H1 (cell line): ENCODE measurements around the gene KLHL26. TPM values are rescaled to one million over a fixed set of nuclear protein-coding genes. Genes with fewer than 3 reads are reported as not detected.

Source experiments
- CTCF ChIA-PET: fragments of 300-600 bp; sonication (Branson Sonifier 250); formaldehyde crosslinking; loops from one replicate; lab custom pipeline; 2021; ENCODE audit not compliant: partially characterized antibody; lab: Charles Lee
- POLR2A ChIA-PET: fragments of 300-600 bp; sonication (Branson Sonifier 250); formaldehyde crosslinking; loops from one replicate; lab custom pipeline; 2021; ENCODE audit warnings: inconsistent platforms; ENCODE audit not compliant: partially characterized antibody; lab: Charles Lee
- DNase-seq, 2 experiments: peaks; one replicate each; pipeline versions ENCODE4 v3.0.0 to v3.0.0-alpha.2; 2010 to 2022; ENCODE audit warnings: low spot score in 2 of 2, low read depth in 1 of 2, mixed read lengths in 1 of 2
- FAIRE-seq: peaks from 2 replicates; lab custom pipeline; 2011; peaks lifted over from hg19 to GRCh38; lab: Jason Lieb, UNC
- H2AFZ ChIP-seq: 2 replicates; pipeline ENCODE4 v1.8.1; 2012; ENCODE audit warnings: low read length, inconsistent platforms
- H2AK5ac ChIP-seq: 2 replicates; pipeline ENCODE4 v1.6.1; 2013; ENCODE audit warnings: low read depth, low read length
- H2BK120ac ChIP-seq: replicated peaks from 2 replicates; pipeline ENCODE3; 2013; ENCODE audit warnings: low read depth, low read length, inconsistent platforms
- H2BK12ac ChIP-seq: 2 replicates; pipeline ENCODE4 v1.6.1; 2013; ENCODE audit warnings: low read depth, low read length
- H2BK15ac ChIP-seq: 2 replicates; pipeline ENCODE4 v1.6.1; 2013; ENCODE audit warnings: low read length
- H2BK20ac ChIP-seq: 2 replicates; pipeline ENCODE4 v1.6.1; 2013; ENCODE audit warnings: low read length
- H2BK5ac ChIP-seq: 2 replicates; pipeline ENCODE4 v1.6.1; 2013; ENCODE audit warnings: low read depth, low read length
- H3K14ac ChIP-seq: 2 replicates; pipeline ENCODE4 v1.6.1; 2013; ENCODE audit warnings: inconsistent platforms; ENCODE audit not compliant: insufficient read length
- H3K18ac ChIP-seq: 2 replicates; pipeline ENCODE4 v1.6.1; 2013; ENCODE audit warnings: low read length; ENCODE audit errors: extremely low read depth
- H3K23ac ChIP-seq: 2 replicates; pipeline ENCODE4 v1.6.1; 2013; ENCODE audit warnings: inconsistent platforms; ENCODE audit not compliant: insufficient read length
- H3K23me2 ChIP-seq: 2 replicates; pipeline ENCODE4 v1.6.1; 2013; ENCODE audit warnings: low read depth, low read length
- H3K27ac ChIP-seq: 2 replicates; pipeline ENCODE4 v1.6.1; 2011; ENCODE audit warnings: low read depth, low read length, inconsistent platforms
- H3K27me3 ChIP-seq, 4 experiments: replicated peaks in 1 of 4; 1 replicate in 1 of 4; 2 replicates in 3 of 4; pipeline versions ENCODE4 v1.6.1 to v1.8.1; 2011 to 2013; ENCODE audit warnings: low read length in 3 of 4, mild to moderate bottlenecking in 3 of 4, inconsistent platforms in 2 of 4, mixed read lengths in 2 of 4, moderate library complexity in 1 of 4; ENCODE audit not compliant: control insufficient read depth in 3 of 4, insufficient read depth in 3 of 4; ENCODE audit errors: extremely low read depth in 1 of 4
- H3K36me3 ChIP-seq, 4 experiments: 2 replicates each; pipeline versions ENCODE4 v1.6.1 to v1.8.1; 2011 to 2013; ENCODE audit warnings: mild to moderate bottlenecking in 4 of 4, low read length in 3 of 4, moderate library complexity in 2 of 4, control low read depth in 1 of 4, inconsistent platforms in 1 of 4; ENCODE audit not compliant: insufficient read depth in 4 of 4, control insufficient read depth in 2 of 4
- H3K4ac ChIP-seq: replicated peaks from 2 replicates; pipeline ENCODE3; 2013; ENCODE audit warnings: low read length, low read depth, mixed read lengths, inconsistent platforms; ENCODE audit not compliant: insufficient read length
- H3K4me1 ChIP-seq, 4 experiments: replicated peaks in 1 of 4; 1 replicate in 1 of 4; 2 replicates in 3 of 4; pipeline versions ENCODE4 v1.6.1 to v1.8.1; 2011 to 2013; ENCODE audit warnings: low read length in 3 of 4, inconsistent platforms in 2 of 4, mixed read lengths in 1 of 4; ENCODE audit not compliant: insufficient read depth in 4 of 4, control insufficient read depth in 3 of 4
- H3K4me2 ChIP-seq, 2 experiments: 2 replicates each; pipeline versions ENCODE4 v1.6.1 to v1.8.1; 2011 to 2013; ENCODE audit warnings: low read depth in 2 of 2, low read length in 2 of 2, control low read depth in 1 of 2, inconsistent platforms in 1 of 2, mild to moderate bottlenecking in 1 of 2; ENCODE audit not compliant: insufficient read depth in 1 of 2
- H3K4me3 ChIP-seq, 4 experiments: fragments of 200-600, 300-600 bp in 1 of 4; sonication (generic), shearing (Covaris generic), sonication (Bioruptor Twin) in 1 of 4; 2 replicates each; pipeline versions ENCODE4 v1.5.1 to v1.8.1; 2011 to 2016; ENCODE audit warnings: low read length in 4 of 4, low read depth in 3 of 4, control low read depth in 2 of 4, inconsistent platforms in 2 of 4, mild to moderate bottlenecking in 2 of 4, mixed read lengths in 1 of 4, moderate library complexity in 1 of 4; ENCODE audit not compliant: insufficient read depth in 2 of 4; ENCODE audit errors: extremely low read depth in 1 of 4
- H3K56ac ChIP-seq: replicated peaks from 2 replicates; pipeline ENCODE3; 2013; ENCODE audit warnings: low read depth, mild to moderate bottlenecking, mixed read lengths, low read length, inconsistent platforms; ENCODE audit not compliant: insufficient read length
- H3K79me1 ChIP-seq: 2 replicates; pipeline ENCODE4 v1.6.1; 2013; ENCODE audit warnings: low read depth, low read length, control low read depth
- H3K79me2 ChIP-seq, 2 experiments: 2 replicates each; pipeline versions ENCODE4 v1.6.1 to v1.8.1; 2012 to 2013; ENCODE audit warnings: low read length in 2 of 2, mild to moderate bottlenecking in 2 of 2, inconsistent platforms in 1 of 2; ENCODE audit not compliant: insufficient read depth in 2 of 2, control insufficient read depth in 1 of 2
- H3K9ac ChIP-seq, 4 experiments: replicated peaks in 1 of 4; 1 replicate in 1 of 4; 2 replicates in 3 of 4; pipeline versions ENCODE4 v1.6.1 to v1.8.1; 2011 to 2013; ENCODE audit warnings: low read depth in 3 of 4, low read length in 3 of 4, control low read depth in 2 of 4, mild to moderate bottlenecking in 2 of 4, moderate library complexity in 2 of 4, inconsistent platforms in 1 of 4; ENCODE audit errors: extremely low read depth in 1 of 4
- H3K9me3 ChIP-seq, 2 experiments: 2 replicates each; pipeline versions ENCODE4 v1.6.1 to v1.8.1; 2012 to 2013; ENCODE audit warnings: mild to moderate bottlenecking in 2 of 2, moderate library complexity in 2 of 2, control low read depth in 1 of 2, inconsistent platforms in 1 of 2, low read depth in 1 of 2, low read length in 1 of 2, mixed read lengths in 1 of 2; ENCODE audit not compliant: insufficient read depth in 2 of 2
- H4K20me1 ChIP-seq, 2 experiments: replicated peaks in 1 of 2; 2 replicates each; pipeline versions ENCODE3 to v1.8.1; 2011 to 2013; ENCODE audit warnings: inconsistent platforms in 2 of 2, low read length in 2 of 2, mild to moderate bottlenecking in 1 of 2; ENCODE audit not compliant: insufficient read depth in 2 of 2, control insufficient read depth in 1 of 2
- H4K5ac ChIP-seq: 2 replicates; pipeline ENCODE4 v1.6.1; 2013; ENCODE audit warnings: low read length, low read depth, mixed read lengths, inconsistent platforms; ENCODE audit not compliant: insufficient read length
- H4K8ac ChIP-seq: 2 replicates; pipeline ENCODE4 v1.8.0; 2013; ENCODE audit warnings: mild to moderate bottlenecking, moderate library complexity, low read length, inconsistent platforms; ENCODE audit not compliant: insufficient read depth; ENCODE audit errors: extremely low read depth
- H4K91ac ChIP-seq: replicated peaks from 2 replicates; pipeline ENCODE3; 2013; ENCODE audit warnings: low read length, mixed read lengths, inconsistent platforms; ENCODE audit not compliant: insufficient read length
- BACH1 ChIP-seq: IDR thresholded peaks from 2 replicates; pipeline ENCODE4 v1.6.1; 2012; ENCODE audit warnings: low read length, improper control_type of control experiment
- BRCA1 ChIP-seq: IDR thresholded peaks from 2 replicates; pipeline ENCODE4 v1.6.1; 2012; ENCODE audit warnings: low read depth, low read length, improper control_type of control experiment
- CBX8 ChIP-seq: fragments of 300-800, 300-1000 bp; sonication (generic); IDR thresholded peaks from 2 replicates; pipeline ENCODE4 v1.7.1; 2016; ENCODE audit warnings: low read depth, low read length, borderline replicate concordance
- CREB1 ChIP-seq: IDR thresholded peaks from 2 replicates; pipeline ENCODE4 v1.6.1; 2012; ENCODE audit warnings: inconsistent platforms
- EP300 ChIP-seq, 2 experiments: IDR thresholded peaks; 1 replicate in 1 of 2; 2 replicates in 1 of 2; pipeline ENCODE4 v1.6.1; 2011 to 2012; ENCODE audit warnings: low read depth in 2 of 2, low read length in 2 of 2, mild to moderate bottlenecking in 2 of 2, borderline replicate concordance in 1 of 2, inconsistent platforms in 1 of 2, moderate library complexity in 1 of 2
- MAFK ChIP-seq: IDR thresholded peaks from 2 replicates; pipeline ENCODE4 v1.6.1; 2012; ENCODE audit warnings: low read depth, mild to moderate bottlenecking, improper control_type of control experiment, low read length
- POLR2A ChIP-seq, 2 experiments: IDR thresholded peaks; 1 replicate in 1 of 2; 2 replicates in 1 of 2; pipeline ENCODE4 v1.6.1; 2011; ENCODE audit warnings: low read depth in 2 of 2, low read length in 2 of 2, mild to moderate bottlenecking in 2 of 2; ENCODE audit errors: control extremely low read depth in 1 of 2
- POU5F1 ChIP-seq: IDR thresholded peaks from 2 replicates; pipeline ENCODE4 v1.6.1; 2011; ENCODE audit warnings: low read depth, mild to moderate bottlenecking, low read length, moderate library complexity
- SIN3A ChIP-seq, 2 experiments: IDR thresholded peaks in 1 of 2; conservative IDR thresholded peaks in 1 of 2; 2 replicates each; pipeline ENCODE4 v1.6.1; 2011 to 2012; ENCODE audit warnings: low read length in 2 of 2, improper control_type of control experiment in 1 of 2, low read depth in 1 of 2, mild to moderate bottlenecking in 1 of 2
- TBP ChIP-seq: IDR thresholded peaks from 2 replicates; pipeline ENCODE4 v1.6.1; 2011; ENCODE audit warnings: low read depth, low read length, improper control_type of control experiment
- TCF12 ChIP-seq: IDR thresholded peaks from 2 replicates; pipeline ENCODE4 v1.6.1; 2011; ENCODE audit warnings: low read depth, mild to moderate bottlenecking, low read length
- TEAD4 ChIP-seq: IDR thresholded peaks from 2 replicates; pipeline ENCODE4 v1.6.1; 2012; ENCODE audit warnings: low read depth, low read length, inconsistent platforms, mixed read lengths
- WGBS, 2 experiments: shearing (Covaris generic) in 1 of 2; methylation state at CpG; one replicate each; pipeline versions ENCODE4 v1.1.6 to v1.1.7; 2013 to 2015; ENCODE audit warnings: low lambda C conversion rate in 2 of 2, mixed read lengths in 2 of 2, inconsistent platforms in 1 of 2, low coverage in 1 of 2, missing lambda C conversion rate in 1 of 2; ENCODE audit not compliant: insufficient replicate concordance in 2 of 2, insufficient coverage in 1 of 2, insufficient read length in 1 of 2; ENCODE audit errors: extremely low coverage in 1 of 2, missing lambda C conversion rate in 1 of 2; 5-methylcytosine and 5-hydroxymethylcytosine counted together
- polyA plus RNA-seq, 7 experiments: library from polyadenylated mRNA; depleted of rRNA in 3 of 7; stranded (reverse) in 5 of 7; unstranded in 2 of 7; fragments of >200 nt in 5 of 7; fragments of 200-250 nt in 2 of 7; gene quantifications; 1 replicate in 5 of 7; 2 replicates in 1 of 7; 4 replicates in 1 of 7; pipeline versions ENCODE4 v1.2.1 to v1.2.3, GENCODE V29; 2011 to 2013; ENCODE audit warnings: missing spikeins in 2 of 7, mixed read lengths in 2 of 7
- total RNA-seq: library from RNA; stranded (reverse); fragmentation: NEBNext Ultra II Directional; extraction: Animal tissue kit (Norgen Biotek cat#: 25700); gene quantifications from 2 replicates; pipeline ENCODE4 v1.2.1, GENCODE V29; 2021

Gene KLHL26
- total and polyA plus RNA-seq, 2 of the 8 experiments (the other 6 are each of a cell fraction or from before 2014, with no cell fraction given) = 2.2 to 8.8 TPM

DNA sequence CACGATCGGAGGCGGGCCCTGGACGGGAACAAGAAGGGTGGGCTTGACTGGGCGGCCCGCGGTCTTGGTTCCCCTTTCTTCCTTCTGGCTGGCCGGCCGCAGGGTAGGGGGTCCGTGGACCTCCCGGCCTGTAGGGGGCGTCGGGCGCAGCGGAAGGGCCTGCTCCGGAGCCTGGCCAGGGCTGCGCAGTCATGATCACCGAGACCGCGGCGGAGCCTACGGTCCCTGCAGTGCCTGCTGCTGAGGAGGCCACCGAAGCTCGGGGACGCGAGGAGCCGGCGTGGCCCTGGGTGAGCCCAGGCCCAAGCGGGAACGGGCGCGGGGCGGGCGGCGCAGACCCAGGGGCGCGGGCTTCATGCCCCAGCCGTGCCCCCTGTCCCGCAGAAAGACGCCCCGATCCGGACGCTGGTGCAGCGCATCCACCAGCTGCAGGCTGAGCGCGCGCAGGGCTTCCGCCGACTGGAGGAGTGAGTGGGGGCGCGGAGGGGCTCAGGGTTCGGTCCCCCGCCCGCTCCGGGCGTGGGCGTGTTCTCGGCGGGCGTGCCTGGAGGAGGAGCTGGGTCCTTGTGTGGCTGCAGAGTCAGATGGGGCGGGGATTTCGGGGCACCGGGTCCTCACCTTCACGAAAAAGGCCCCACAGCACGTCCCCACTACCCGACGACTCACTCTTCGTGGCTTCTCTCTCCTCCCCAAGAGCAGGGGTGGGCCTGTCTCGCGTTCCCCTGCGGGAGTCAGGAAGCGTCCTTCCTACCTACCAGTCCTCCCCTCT, 48.0 kb upstream of the KLHL26 start, which contains the start of gene REX1BD:
Gene REX1BD, plus strand, starts transcription at position 188 of the 769 bp plus-strand sequence. Its CDS starts 4 bp downstream, at position 192.
- FAIRE-seq = no peak
- peak in 1 of 2 experiments; percentile 93 for DNase-seq
- Histone ChIP-seq H2BK5ac (peak within 1 kb of the TSS; percentile 86; the same call in 1 of the 2 replicates), H3K79me2 (no peaks in the 10 kb centered on the region), H3K56ac (peak within 1 kb of the TSS; percentile 84), H2BK20ac (no peak within 1 kb of the TSS; the same call in 1 of the 2 replicates), H3K36me3 (no peaks in the 10 kb centered on the region), H3K4me1 (peaks cover 2 to 18% (median 12%) of the 10 kb centered on the region in 4 experiments), H2BK15ac (peak within 1 kb of the TSS; percentile 89), H2BK12ac (0 out of 2 replicates have a peak within 1 kb of the TSS, but pooled peaks have one; percentile 60), H3K4ac (peak within 1 kb of the TSS; percentile 40), H4K8ac (peak within 1 kb of the TSS; percentile 86), H3K9ac (peak within 1 kb of the TSS; percentile 71 to 89 (median 87)), H3K4me2 (peak within 1 kb of the TSS; percentile 75 to 95), H3K4me3 (peak within 1 kb of the TSS; percentile 78 to 91 (median 84)), H2AFZ (peak within 1 kb of the TSS; percentile 91; the same call in 1 of the 2 replicates), H4K20me1 (peaks cover 0 to 3% of the 10 kb centered on the region in 2 experiments), H3K79me1 (no peaks in the 10 kb centered on the region), H3K9me3 (no peaks in the 10 kb centered on the region), H3K27ac (peak within 1 kb of the TSS; percentile 94), H2AK5ac (no peak within 1 kb of the TSS), H3K23ac (no peak within 1 kb of the TSS), H3K18ac (peak within 1 kb of the TSS; percentile 97), H4K5ac (peak within 1 kb of the TSS; percentile 65), H3K27me3 (no peaks in the 10 kb centered on the region; a peak in 1 of 7 replicates), H4K91ac (peak within 1 kb of the TSS; percentile 91), H2BK120ac (no peak within 1 kb of the TSS), H3K14ac (no peak within 1 kb of the TSS), H3K23me2 (peaks cover 11% of the 10 kb centered on the region)
- ChIA-PET POLR2A (interaction anchor here (0.5 to 10.3 kb wide), 34 partner anchors 7 to 1080 kb away, joined by 3 to 112 read pairs (median 4); partner anchors contain the start of genes CRLF1, FKBP8, ISYNA1 and KXD1), CTCF (interaction anchor here (0.6 to 12.5 kb wide), 40 partner anchors 9 to 199 kb away, joined by 3 to 139 read pairs (median 3); partner anchors contain the start of genes FKBP8 and UBA52)
- WGBS, 2 experiments = 1% methylated on average over 67 of the region's 72 CpGs; no CpG with 5 or more reads in 1 of the 2 experiments
- no peak for TF ChIP-seq BACH1
- TF ChIP-seq CBX8 = no peak
- no peak for TF ChIP-seq TCF12
- TF ChIP-seq TBP = peak; percentile 59; the same call in 1 of the 2 replicates
- peak in 1 of 2 experiments; percentile 77; a peak in 1 of 4 replicates for TF ChIP-seq SIN3A (conservative IDR thresholded peaks at IDR 0.05 in 1 of 2, IDR thresholded peaks at IDR 0.05 in 1 of 2; ENCODE audit: low read depth in 1 of 2, low read length in 2 of 2)
- peak; percentile 66; the same call in 1 of the 2 replicates for TF ChIP-seq MAFK
- TF ChIP-seq BRCA1 = no peak
- TF ChIP-seq TEAD4 = no peak
- peak in 1 of 2 experiments; percentile 66; a peak in 1 of 3 replicates for TF ChIP-seq EP300 (IDR thresholded peaks at IDR 0.05; ENCODE audit: borderline replicate concordance in 1 of 2, low read depth in 2 of 2, low read length in 2 of 2)
- peak; percentile 75 to 87 for TF ChIP-seq POLR2A (IDR thresholded peaks at IDR 0.05; ENCODE audit: control extremely low read depth in 1 of 2, low read depth in 2 of 2, low read length in 2 of 2)
- TF ChIP-seq POU5F1 = no peak
- TF ChIP-seq CREB1 = peak; percentile 37; the same call in 1 of the 2 replicates
